Measurements from ENCODE around the gene IFI30. TPM values are rescaled to one million over a fixed set of nuclear protein-coding genes. Genes with fewer than 3 reads are reported as not detected.
A peak's percentile ranks its signal among the peaks of the same experiment; 100 is the strongest.

The IFI30 gene
- total RNA-seq: 10 to 100 TPM; 47.1 to 95.2 TPM

- DNase-seq: peak; percentile 85
- Histone ChIP-seq H3K27me3 (no peaks in the 10 kb centered on the region), H3K9ac (ENCODE audit: low read depth in 2 of 2, low read length in 2 of 2) (peak within 1 kb of the TSS; percentile 70 to 84), H3K27ac (peak within 1 kb of the TSS; percentile 69), H3K9me3 (no peaks in the 10 kb centered on the region), H3K4me3 (peak within 1 kb of the TSS; percentile 61), H3K36me3 (peaks cover 11% of the 10 kb centered on the region), H3K4me1 (peaks cover 8% of the 10 kb centered on the region)
- intact Hi-C loops (cut with DNase I): no loop called here
- TF ChIP-seq CTCF (IDR thresholded peaks at IDR 0.05): no peak
Observed at GRCh38 chr19:18173572-18174288, at the start of gene IFI30. Gene IFI30 (plus strand): TSS chr19:18173813. CDS start chr19:18173842, 29 bp downstream.

- TF ChIP-seq CTCF (IDR thresholded peaks at IDR 0.05): no peak
- Histone ChIP-seq H3K9me3 (no peaks in the 10 kb centered on the region), H3K4me3 (no peak overlapping the region), H3K36me3 (peaks cover 12% of the 10 kb centered on the region), H3K4me1 (no peaks in the 10 kb centered on the region), H3K27ac (no peak overlapping the region), H3K27me3 (no peaks in the 10 kb centered on the region), H3K9ac (ENCODE audit: low read depth in 2 of 2, low read length in 2 of 2) (no peak overlapping the region)
- no peak for DNase-seq
- intact Hi-C loops (cut with DNase I): no loop called here
Observed at GRCh38 chr19:18123819-18124218, 49.8 kb upstream of the IFI30 start.

- H3K27me3 ChIP-seq: no peaks in the 10 kb centered on the region
- H3K9ac ChIP-seq (ENCODE audit: low read depth in 2 of 2, low read length in 2 of 2): no peak overlapping the region
- TF ChIP-seq CTCF (IDR thresholded peaks at IDR 0.05): no peak
- no peak overlapping the region for H3K27ac ChIP-seq
- no peaks in the 10 kb centered on the region for H3K4me1 ChIP-seq
- intact Hi-C loops (cut with DNase I): no loop called here
- no peak overlapping the region for H3K4me3 ChIP-seq
- H3K36me3 ChIP-seq: peaks cover 12% of the 10 kb centered on the region
- H3K9me3 ChIP-seq: no peaks in the 10 kb centered on the region
- DNase-seq: no peak
Observed at GRCh38 chr19:18126097-18126496, 47.5 kb upstream of the IFI30 start.

GRCh38 chr19:18128044-18128443 lies 45.6 kb upstream of the IFI30 start:
- no peak for TF ChIP-seq CTCF (IDR thresholded peaks at IDR 0.05)
- Histone ChIP-seq H3K9me3 (no peaks in the 10 kb centered on the region), H3K4me3 (no peak overlapping the region), H3K27me3 (no peaks in the 10 kb centered on the region), H3K4me1 (no peaks in the 10 kb centered on the region), H3K27ac (no peak overlapping the region), H3K36me3 (peaks cover 22% of the 10 kb centered on the region), H3K9ac (ENCODE audit: low read depth in 2 of 2, low read length in 2 of 2) (no peak overlapping the region)
- intact Hi-C loops (cut with DNase I): no loop called here
- DNase-seq: no peak

- Histone ChIP-seq H3K36me3 (peaks cover 22% of the 10 kb centered on the region), H3K4me3 (no peak overlapping the region), H3K27ac (no peak overlapping the region), H3K9me3 (no peaks in the 10 kb centered on the region), H3K4me1 (no peaks in the 10 kb centered on the region), H3K27me3 (no peaks in the 10 kb centered on the region), H3K9ac (ENCODE audit: low read depth in 2 of 2, low read length in 2 of 2) (no peak overlapping the region)
- intact Hi-C loops (cut with DNase I): no loop called here
- TF ChIP-seq CTCF (IDR thresholded peaks at IDR 0.05): no peak
- no peak for DNase-seq
Observed at GRCh38 chr19:18128805-18129204, 44.8 kb upstream of the IFI30 start.

Measured in colonic mucosa (tissue), 4 donors.